ENCODE measurements around the gene CAPN5. TPM values are rescaled to one million over a fixed set of nuclear protein-coding genes. Genes with fewer than 3 reads are reported as not detected.
"Not testable (repeated sequence)": the region's sequence is repeated elsewhere in the genome, so short reads cannot be mapped to it uniquely, and the experiment has no call there.

Gene CAPN5
- polyA plus RNA-seq, 3 donors = 0.28 to 0.83 (median 0.62) TPM

GRCh38 chr11:77059806-77060205 lies 7.0 kb upstream of the CAPN5 start:
- H4K20me1 ChIP-seq (ENCODE audit: insufficient read depth, low read length) = no peaks in the 10 kb centered on the region
- no peaks in the 10 kb centered on the region for H3K4me1 ChIP-seq (ENCODE audit: control insufficient read depth in 1 of 2, insufficient read depth in 2 of 2, low read length in 2 of 2)
- no peak for TF ChIP-seq CTCF (IDR thresholded peaks at IDR 0.05)
- H3K79me2 ChIP-seq (ENCODE audit: insufficient read depth, low read length) = no peaks in the 10 kb centered on the region
- no peak overlapping the region for H2AFZ ChIP-seq (ENCODE audit: insufficient read depth, low read depth, low read length, poor library complexity, severe bottlenecking)
- H3K4me1 Mint-ChIP-seq = no peaks in the 10 kb centered on the region
- H3K27me3 ChIP-seq (ENCODE audit: control insufficient read depth in 2 of 2, insufficient read depth in 2 of 2, low read length in 2 of 2) = no peaks in the 10 kb centered on the region
- H3K4me2 ChIP-seq (replicated peaks; ENCODE audit: extremely low read depth, low read length, poor library complexity, severe bottlenecking) = no peak overlapping the region
- no peak overlapping the region for H3K4me3 ChIP-seq (replicated peaks in 1 of 3; ENCODE audit: low read depth in 2 of 3, low read length in 3 of 3)
- H3K9ac ChIP-seq (ENCODE audit: insufficient read depth, low read length, poor library complexity, severe bottlenecking) = no peak overlapping the region
- H3K27me3 Mint-ChIP-seq (ENCODE audit: low read depth in 3 of 3) = peaks cover 10 to 12% (median 11%) of the 10 kb centered on the region in 3 donors
- H3K36me3 Mint-ChIP-seq = no peaks in the 10 kb centered on the region
- no peak overlapping the region for H3K27ac ChIP-seq (ENCODE audit: low read depth in 1 of 2, low read length in 2 of 2)
- peaks cover 25 to 33% of the 10 kb centered on the region in 2 donors for H3K9me3 ChIP-seq (replicated peaks in 1 of 2; ENCODE audit: control insufficient read depth in 1 of 2, insufficient read depth in 1 of 2, low read length in 2 of 2)
- H3K36me3 ChIP-seq (replicated peaks in 1 of 2; ENCODE audit: control insufficient read depth in 1 of 2, insufficient read depth in 2 of 2, low read length in 2 of 2) = no peaks in the 10 kb centered on the region
- intact Hi-C loops (cut with micrococcal nuclease) = no loop called here
- no peak for DNase-seq
- no CpG with 5 or more reads among the region's 5 CpGs for WGBS (ENCODE audit: insufficient coverage)
- H3K4me3 Mint-ChIP-seq = no peak overlapping the region
- H3K9me3 Mint-ChIP-seq = peaks cover 18 to 45% (median 34%) of the 10 kb centered on the region in 7 donors
- H3K27ac Mint-ChIP-seq = no peak overlapping the region

- no peak for TF ChIP-seq CTCF (IDR thresholded peaks at IDR 0.05)
- H3K36me3 Mint-ChIP-seq = no peaks in the 10 kb centered on the region
Measured at GRCh38 chr11:77060234-77060633, 6.5 kb upstream of the CAPN5 start.

GRCh38 chr11:77061258-77061657 lies 5.5 kb upstream of the CAPN5 start:
- intact Hi-C loops (cut with micrococcal nuclease); H3K27ac Mint-ChIP-seq; H3K36me3 Mint-ChIP-seq; H3K27me3 ChIP-seq (ENCODE audit: control insufficient read depth in 2 of 2, insufficient read depth in 2 of 2, low read length in 2 of 2); H3K79me2 ChIP-seq (ENCODE audit: insufficient read depth, low read length); H3K27ac ChIP-seq (ENCODE audit: low read depth in 1 of 2, low read length in 2 of 2); H3K4me1 ChIP-seq (ENCODE audit: control insufficient read depth in 1 of 2, insufficient read depth in 2 of 2, low read length in 2 of 2); H3K4me3 ChIP-seq (replicated peaks in 1 of 3; ENCODE audit: low read depth in 2 of 3, low read length in 3 of 3); H3K4me2 ChIP-seq (replicated peaks; ENCODE audit: extremely low read depth, low read length, poor library complexity, severe bottlenecking); H3K4me1 Mint-ChIP-seq; H2AFZ ChIP-seq (ENCODE audit: insufficient read depth, low read depth, low read length, poor library complexity, severe bottlenecking); H3K36me3 ChIP-seq (replicated peaks in 1 of 2; ENCODE audit: control insufficient read depth in 1 of 2, insufficient read depth in 2 of 2, low read length in 2 of 2); H4K20me1 ChIP-seq (ENCODE audit: insufficient read depth, low read length); DNase-seq; H3K9ac ChIP-seq (ENCODE audit: insufficient read depth, low read length, poor library complexity, severe bottlenecking): not testable (repeated sequence)
- peaks cover 19 to 24% of the 10 kb centered on the region in 2 donors for H3K9me3 ChIP-seq (replicated peaks in 1 of 2; ENCODE audit: control insufficient read depth in 1 of 2, insufficient read depth in 1 of 2, low read length in 2 of 2)
- peaks cover 11 to 33% (median 25%) of the 10 kb centered on the region in 7 donors for H3K9me3 Mint-ChIP-seq
- 100% methylated on average over 1 of the region's 4 CpGs for WGBS (ENCODE audit: insufficient coverage)
- H3K4me3 Mint-ChIP-seq = peak overlapping the region in 1 of 2 donors; percentile 14
- H3K27me3 Mint-ChIP-seq (ENCODE audit: low read depth in 3 of 3) = peaks cover 11 to 18% (median 14%) of the 10 kb centered on the region in 3 donors

More at GRCh38 chr11:77060234-77060633, 6.5 kb upstream of the CAPN5 start:
- H3K79me2 ChIP-seq (ENCODE audit: insufficient read depth, low read length) = no peaks in the 10 kb centered on the region
- no peak overlapping the region for H3K4me3 ChIP-seq (replicated peaks in 1 of 3; ENCODE audit: low read depth in 2 of 3, low read length in 3 of 3)
- H3K36me3 ChIP-seq (replicated peaks in 1 of 2; ENCODE audit: control insufficient read depth in 1 of 2, insufficient read depth in 2 of 2, low read length in 2 of 2) = no peaks in the 10 kb centered on the region
- WGBS (ENCODE audit: insufficient coverage) = 83% methylated on average over 1 of the region's 4 CpGs
- no peak overlapping the region for H2AFZ ChIP-seq (ENCODE audit: insufficient read depth, low read depth, low read length, poor library complexity, severe bottlenecking)
- Mint-ChIP-seq H3K4me3 (no peak overlapping the region), H3K9me3 (peaks cover 18 to 44% (median 33%) of the 10 kb centered on the region in 7 donors), H3K27me3 (ENCODE audit: low read depth in 3 of 3) (peaks cover 11 to 14% (median 13%) of the 10 kb centered on the region in 3 donors), H3K27ac (no peak overlapping the region), H3K4me1 (peaks cover 2% of the 10 kb centered on the region)
- no peak for DNase-seq
- no peak overlapping the region for H3K9ac ChIP-seq (ENCODE audit: insufficient read depth, low read length, poor library complexity, severe bottlenecking)
- peaks cover 25 to 33% of the 10 kb centered on the region in 2 donors for H3K9me3 ChIP-seq (replicated peaks in 1 of 2; ENCODE audit: control insufficient read depth in 1 of 2, insufficient read depth in 1 of 2, low read length in 2 of 2)
- peaks cover 0 to 2% of the 10 kb centered on the region in 2 donors for H3K27me3 ChIP-seq (ENCODE audit: control insufficient read depth in 2 of 2, insufficient read depth in 2 of 2, low read length in 2 of 2)
- no peaks in the 10 kb centered on the region for H4K20me1 ChIP-seq (ENCODE audit: insufficient read depth, low read length)
- H3K4me2 ChIP-seq (replicated peaks; ENCODE audit: extremely low read depth, low read length, poor library complexity, severe bottlenecking) = no peak overlapping the region
- H3K4me1 ChIP-seq (ENCODE audit: control insufficient read depth in 1 of 2, insufficient read depth in 2 of 2, low read length in 2 of 2) = no peaks in the 10 kb centered on the region
- intact Hi-C loops (cut with micrococcal nuclease) = no loop called here
- H3K27ac ChIP-seq (ENCODE audit: low read depth in 1 of 2, low read length in 2 of 2) = no peak overlapping the region
